Progenitor cell of endocrine pancreas (in vitro differentiated cells): ENCODE results near the gene DMRTC1. TPM values are rescaled to one million over a fixed set of nuclear protein-coding genes. Genes with fewer than 3 reads are reported as not detected.
"Not testable (repeated sequence)": the region's sequence is repeated elsewhere in the genome, so short reads cannot be mapped to it uniquely, and the experiment has no call there.

ENCODE experiments used
- DNase-seq: peaks from one replicate; pipeline ENCODE4 v3.0.0; 2021; ENCODE audit warnings: low spot score; ENCODE audit not compliant: unreplicated experiment
- H3K27ac Mint-ChIP-seq: 2 replicates; pipeline ENCODE4 v1.8.0; 2021; ENCODE audit warnings: mild to moderate bottlenecking, moderate library complexity, mixed read lengths
- H3K27me3 Mint-ChIP-seq: 2 replicates; pipeline ENCODE4 v1.8.0; 2021; ENCODE audit warnings: mixed read lengths
- H3K36me3 Mint-ChIP-seq: 2 replicates; pipeline ENCODE4 v1.8.0; 2022; ENCODE audit warnings: mixed read lengths; ENCODE audit not compliant: insufficient read depth
- H3K4me1 Mint-ChIP-seq: 2 replicates; pipeline ENCODE4 v1.8.0; 2021; ENCODE audit warnings: low read depth, mixed read lengths
- H3K4me3 Mint-ChIP-seq: 2 replicates; pipeline ENCODE4 v1.8.0; 2021; ENCODE audit warnings: low read depth, mild to moderate bottlenecking, moderate library complexity, mixed read lengths
- H3K9me3 Mint-ChIP-seq: 2 replicates; pipeline ENCODE4 v1.8.0; 2021; ENCODE audit warnings: low read depth, mixed read lengths
- total RNA-seq: library from RNA; stranded (reverse); gene quantifications from 2 replicates; pipeline ENCODE4 v1.2.1, GENCODE V29; 2021

Gene DMRTC1
- total RNA-seq, 1 donor from 2014 or later: 1.8 TPM

DNA sequence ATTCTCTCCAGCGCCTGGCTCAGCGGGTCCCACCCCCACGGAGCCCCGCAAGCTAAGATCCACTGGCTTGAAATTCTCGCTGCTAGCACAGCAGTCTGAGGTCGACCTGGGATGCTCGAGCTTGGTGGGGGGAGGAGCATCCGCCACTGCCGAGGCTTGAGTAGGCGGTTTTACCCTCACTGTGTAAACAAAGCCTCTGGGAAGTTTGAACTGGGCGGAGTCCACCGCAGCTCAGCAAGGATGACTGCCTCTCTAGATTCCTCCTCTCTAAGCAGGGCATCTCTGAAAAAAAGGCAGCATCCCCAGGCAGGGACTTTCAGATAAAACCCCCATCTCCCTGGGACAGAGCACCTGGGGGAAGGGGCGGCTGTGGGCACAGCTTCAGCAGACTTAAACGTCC lies 53.9 kb downstream of the DMRTC1 start:
- H3K9me3 Mint-ChIP-seq, H3K4me3 Mint-ChIP-seq, H3K36me3 Mint-ChIP-seq, H3K27me3 Mint-ChIP-seq, H3K27ac Mint-ChIP-seq, H3K4me1 Mint-ChIP-seq, DNase-seq: not testable (repeated sequence)

DNA sequence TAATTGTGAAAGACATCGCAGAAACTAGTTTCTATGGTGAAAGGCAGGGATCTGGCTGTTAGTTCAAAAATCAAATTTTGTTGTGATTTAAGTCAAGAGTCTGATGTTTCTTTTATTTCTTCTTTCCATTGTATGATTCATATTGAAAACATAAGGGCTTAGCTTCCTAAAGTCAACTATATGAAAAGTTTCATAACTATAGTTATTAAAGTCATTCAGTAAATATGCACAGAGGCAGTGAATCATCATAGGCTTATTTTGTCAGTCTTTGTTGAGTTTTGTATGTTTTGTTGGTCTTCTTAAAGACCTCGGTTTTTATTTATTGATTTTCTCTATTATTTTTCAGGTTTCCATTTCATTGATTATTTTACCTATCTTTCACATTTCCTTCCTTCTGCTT lies 60.7 kb downstream of the DMRTC1 start:
- DNase-seq, H3K4me3 Mint-ChIP-seq, H3K4me1 Mint-ChIP-seq, H3K27ac Mint-ChIP-seq, H3K36me3 Mint-ChIP-seq, H3K9me3 Mint-ChIP-seq, H3K27me3 Mint-ChIP-seq: not testable (repeated sequence)

DNA sequence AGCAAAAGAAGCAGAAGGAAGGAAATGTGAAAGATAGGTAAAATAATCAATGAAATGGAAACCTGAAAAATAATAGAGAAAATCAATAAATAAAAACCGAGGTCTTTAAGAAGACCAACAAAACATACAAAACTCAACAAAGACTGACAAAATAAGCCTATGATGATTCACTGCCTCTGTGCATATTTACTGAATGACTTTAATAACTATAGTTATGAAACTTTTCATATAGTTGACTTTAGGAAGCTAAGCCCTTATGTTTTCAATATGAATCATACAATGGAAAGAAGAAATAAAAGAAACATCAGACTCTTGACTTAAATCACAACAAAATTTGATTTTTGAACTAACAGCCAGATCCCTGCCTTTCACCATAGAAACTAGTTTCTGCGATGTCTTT lies 106.1 kb downstream of the DMRTC1 start:
- not testable (repeated sequence) for H3K4me3 Mint-ChIP-seq, H3K9me3 Mint-ChIP-seq

DNA sequence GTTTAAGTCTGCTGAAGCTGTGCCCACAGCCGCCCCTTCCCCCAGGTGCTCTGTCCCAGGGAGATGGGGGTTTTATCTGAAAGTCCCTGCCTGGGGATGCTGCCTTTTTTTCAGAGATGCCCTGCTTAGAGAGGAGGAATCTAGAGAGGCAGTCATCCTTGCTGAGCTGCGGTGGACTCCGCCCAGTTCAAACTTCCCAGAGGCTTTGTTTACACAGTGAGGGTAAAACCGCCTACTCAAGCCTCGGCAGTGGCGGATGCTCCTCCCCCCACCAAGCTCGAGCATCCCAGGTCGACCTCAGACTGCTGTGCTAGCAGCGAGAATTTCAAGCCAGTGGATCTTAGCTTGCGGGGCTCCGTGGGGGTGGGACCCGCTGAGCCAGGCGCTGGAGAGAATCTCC lies 112.9 kb downstream of the DMRTC1 start:
- DNase-seq, H3K36me3 Mint-ChIP-seq, H3K4me3 Mint-ChIP-seq, H3K27me3 Mint-ChIP-seq, H3K27ac Mint-ChIP-seq, H3K4me1 Mint-ChIP-seq, H3K9me3 Mint-ChIP-seq: not testable (repeated sequence)

More for the DNA sequence above, 106.1 kb downstream of the DMRTC1 start:
- H3K27me3 Mint-ChIP-seq, H3K27ac Mint-ChIP-seq, H3K4me1 Mint-ChIP-seq, DNase-seq, H3K36me3 Mint-ChIP-seq: not testable (repeated sequence)

Other genes with a start within 250 kb of the DMRTC1 start
- gene PHKA1, start 229.5 kb downstream of the DMRTC1 start, total RNA-seq: 10.8 and 11.8 TPM in 2 replicates
- 6.3 and 8.1 TPM in 2 replicates for gene DMRTC1B, start 166.9 kb downstream of the DMRTC1 start, total RNA-seq
- gene FAM236B, start 161.2 kb downstream of the DMRTC1 start, total RNA-seq: not detected in 2 replicates
- gene FAM236D, start 135.6 kb downstream of the DMRTC1 start, total RNA-seq: not detected in 2 replicates
- not detected in 2 replicates for gene FAM236C, start 31.2 kb downstream of the DMRTC1 start, total RNA-seq
- not detected in 2 replicates for gene FAM236A, start 5.6 kb downstream of the DMRTC1 start, total RNA-seq
- gene PABPC1L2B, start 59.1 kb upstream of the DMRTC1 start, total RNA-seq: not detected in 2 replicates
- not detected in 2 replicates for gene PABPC1L2A, start 135.7 kb upstream of the DMRTC1 start, total RNA-seq